Gastrocnemius medialis (tissue), 4 donors: ENCODE results near the gene VAPA.

Source experiments
- CTCF ChIP-seq, 5 experiments: fragments of 450-650 bp in 3 of 5; fragments of 200-600 bp in 2 of 5; sonication (generic) in 2 of 5; IDR thresholded peaks in 4 of 5; conservative IDR thresholded peaks in 1 of 5; 1 replicate in 4 of 5; 2 replicates in 1 of 5; pipeline ENCODE4 v1.5.1; 2016 to 2019; ENCODE audit warnings: antibody characterized with exemption in 5 of 5, mild to moderate bottlenecking in 3 of 5, moderate library complexity in 3 of 5
- POLR2A ChIP-seq, 2 donors: fragments of 450-650 bp; IDR thresholded peaks; one replicate each; pipeline ENCODE4 v1.6.1; 2017; ENCODE audit warnings: antibody characterized with exemption in 2 of 2, mild to moderate bottlenecking in 2 of 2, moderate library complexity in 2 of 2

DNA sequence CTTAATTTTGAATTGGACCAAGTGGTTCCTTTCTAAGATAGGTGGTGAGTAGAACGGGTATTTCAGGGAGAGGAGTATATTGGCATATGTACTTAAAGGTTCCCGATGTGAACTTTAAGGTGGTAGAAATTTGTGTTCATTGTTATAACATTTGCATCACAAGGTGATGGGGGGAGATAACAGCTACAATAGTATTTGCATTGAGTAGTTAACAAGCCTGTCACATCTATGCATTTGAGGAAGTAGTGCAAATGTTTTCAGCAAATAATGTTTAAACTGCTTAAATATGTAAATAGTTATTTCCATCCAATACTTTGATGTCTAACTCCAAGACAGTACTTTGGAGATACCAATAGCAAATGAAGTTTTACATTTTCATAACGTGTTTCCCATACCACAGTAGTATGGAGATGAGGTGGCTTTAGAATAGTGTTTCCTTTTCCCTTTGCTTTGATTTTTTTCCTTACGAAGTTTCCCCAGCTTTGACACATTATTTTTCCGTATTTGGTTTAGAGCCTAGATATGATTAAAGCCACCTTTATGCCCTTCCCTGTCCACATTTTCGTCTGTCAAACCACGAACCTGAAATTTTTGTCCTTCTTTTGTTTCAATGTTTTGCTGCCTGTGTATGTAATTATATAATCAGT is 46.6 kb downstream of the VAPA start:
- TF ChIP-seq CTCF (IDR thresholded peaks at IDR 0.05 in 4 of 5, conservative IDR thresholded peaks at IDR 0.05 in 1 of 5) (no peak), POLR2A (IDR thresholded peaks at IDR 0.05) (no peak)
